Dermis blood vessel endothelial cell (primary cell): ENCODE measurements around the gene CEP85. TPM values are rescaled to one million over a fixed set of nuclear protein-coding genes. Genes with fewer than 3 reads are reported as not detected.
"Not testable (repeated sequence)": the region's sequence is repeated elsewhere in the genome, so short reads cannot be mapped to it uniquely, and the experiment has no call there.

Experiments used
- DNase-seq: peaks from one replicate; pipeline ENCODE4 v3.0.0; 2010
- total RNA-seq: library from RNA; depleted of rRNA; stranded (reverse); fragments of >200 nt; gene quantifications from 2 replicates; pipeline ENCODE4 v1.2.3, GENCODE V29; 2014

Gene CEP85
- total RNA-seq, 1 donor from 2014 or later = 10.2 TPM

DNA sequence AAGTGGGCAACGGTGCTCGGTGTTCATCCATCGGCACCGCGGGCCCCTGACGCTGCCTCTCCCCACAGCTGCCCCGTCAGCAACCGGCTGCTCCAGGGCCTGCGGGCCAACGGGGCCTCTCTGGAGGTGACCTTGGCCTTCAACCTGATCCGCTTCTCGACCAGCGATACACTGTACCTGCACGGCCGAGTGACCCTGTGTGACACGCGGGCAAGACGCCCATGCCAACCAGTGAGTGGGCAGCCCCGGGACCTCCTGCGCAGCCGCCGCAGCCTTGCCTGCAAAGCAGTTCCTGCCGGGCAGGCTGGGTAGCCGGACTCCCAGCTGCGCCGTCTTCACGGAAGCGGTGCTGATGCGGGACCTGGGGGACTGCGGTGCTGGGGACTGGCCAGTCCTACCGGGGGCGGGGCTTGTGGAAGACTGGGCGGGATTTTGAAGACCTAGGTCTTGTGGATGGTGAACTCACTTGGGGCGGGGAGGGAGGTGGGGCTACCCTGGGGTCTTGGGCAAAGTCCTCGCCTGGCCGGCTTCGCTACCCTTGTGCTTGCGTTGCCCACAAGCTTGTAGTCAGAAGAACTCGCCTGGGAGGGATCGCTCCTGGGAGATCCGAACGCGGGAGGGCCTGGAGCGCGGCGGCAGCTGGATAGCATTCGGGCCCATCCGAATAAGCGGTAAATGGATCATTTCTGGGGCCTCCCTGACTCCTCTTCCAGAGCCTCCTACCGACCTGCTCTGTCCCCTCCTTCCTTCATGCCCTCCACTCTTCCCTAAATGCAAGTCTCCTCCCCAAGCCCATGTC lies 8.8 kb upstream of the CEP85 start:
- DNase-seq = peak; percentile 57

DNA sequence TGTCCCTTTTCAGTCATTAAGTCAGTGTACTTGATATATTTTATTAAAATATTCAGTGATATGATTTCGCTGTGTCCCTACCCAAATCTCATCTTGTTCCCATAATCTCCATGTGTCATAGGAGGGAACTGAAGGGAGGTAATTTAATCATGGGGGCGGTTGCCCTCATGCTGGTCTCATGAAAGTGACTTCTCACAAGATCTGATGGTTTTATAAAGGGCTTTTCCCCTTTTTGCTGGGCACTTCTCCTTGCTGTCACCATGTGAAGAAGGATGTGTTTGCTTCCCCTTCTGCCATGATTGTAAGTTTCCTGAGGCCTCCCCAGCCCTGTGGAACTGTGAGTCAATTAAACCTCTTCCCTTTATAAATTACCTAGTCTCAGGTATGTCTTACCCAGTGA lies 3.3 kb upstream of the CEP85 start:
- DNase-seq = not testable (repeated sequence)

DNA sequence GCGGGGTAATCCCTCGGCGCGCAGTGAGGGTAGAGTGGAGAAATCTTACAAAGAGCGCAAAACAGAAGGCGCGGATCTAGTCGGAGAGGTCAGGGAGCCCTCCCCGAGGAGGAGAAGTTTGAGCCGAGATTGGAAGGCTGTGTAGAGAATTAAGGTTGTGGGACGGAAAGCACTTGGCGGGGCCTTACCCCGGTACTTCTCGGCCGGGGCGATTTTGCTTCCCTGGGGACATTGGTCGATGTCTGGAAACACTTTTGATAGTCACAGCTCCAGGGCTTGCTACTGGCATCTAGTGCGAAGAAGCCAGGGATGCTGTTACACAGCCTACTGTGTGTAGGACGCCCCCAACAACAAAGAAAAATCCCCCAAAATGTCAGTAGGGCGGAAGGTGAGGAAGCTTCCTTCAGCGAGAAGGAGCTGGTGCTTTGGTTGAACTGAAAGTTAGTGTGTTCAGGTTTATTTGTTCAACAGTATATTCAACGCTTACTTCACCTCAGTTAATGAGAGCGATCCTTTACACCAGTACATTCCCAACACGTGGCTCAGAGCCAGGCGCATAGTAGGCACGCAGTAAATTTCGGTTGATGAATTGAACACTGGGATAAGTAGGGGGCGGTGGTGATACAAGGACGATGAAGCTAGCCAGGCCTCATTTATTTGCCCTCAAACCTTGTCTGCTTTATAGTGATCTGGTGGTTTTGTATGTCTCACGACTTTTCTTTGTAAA lies 807 bp downstream of the CEP85 start:
- peak; percentile 38 for DNase-seq

DNA sequence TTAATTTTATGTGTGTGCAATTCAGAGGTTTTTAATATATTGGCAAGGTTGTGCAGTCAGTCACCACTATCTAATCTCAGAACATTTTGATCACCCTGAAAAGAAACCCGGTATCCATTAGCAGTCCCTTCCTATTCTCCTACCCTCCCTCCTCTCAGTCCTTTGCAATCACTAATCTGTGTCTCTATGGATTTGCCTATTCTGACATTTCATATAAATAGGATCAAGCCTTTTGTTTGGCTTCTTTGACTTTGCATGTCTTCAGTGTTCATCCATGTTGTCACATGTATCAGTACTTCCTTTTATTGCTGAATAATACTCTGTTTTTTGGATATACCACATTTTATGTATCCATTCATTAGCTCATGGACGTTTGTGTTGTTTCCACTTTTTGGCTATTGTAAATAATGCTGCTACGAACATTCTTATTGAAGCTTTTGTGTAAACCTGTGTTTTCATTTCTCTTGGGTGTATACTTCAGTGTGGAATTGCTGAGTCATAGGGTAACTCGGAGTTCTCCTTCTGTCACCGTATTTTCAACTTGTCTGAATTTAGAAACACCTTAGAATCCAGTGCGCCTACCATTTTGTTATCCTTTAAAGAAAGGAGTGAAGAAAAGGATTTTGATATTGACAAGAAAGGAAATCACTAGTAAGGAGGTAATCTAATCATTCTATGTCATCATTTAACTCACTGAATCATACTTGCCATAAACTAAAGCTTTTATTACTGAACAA lies 3.4 kb downstream of the CEP85 start:
- DNase-seq = peak; percentile 59

DNA sequence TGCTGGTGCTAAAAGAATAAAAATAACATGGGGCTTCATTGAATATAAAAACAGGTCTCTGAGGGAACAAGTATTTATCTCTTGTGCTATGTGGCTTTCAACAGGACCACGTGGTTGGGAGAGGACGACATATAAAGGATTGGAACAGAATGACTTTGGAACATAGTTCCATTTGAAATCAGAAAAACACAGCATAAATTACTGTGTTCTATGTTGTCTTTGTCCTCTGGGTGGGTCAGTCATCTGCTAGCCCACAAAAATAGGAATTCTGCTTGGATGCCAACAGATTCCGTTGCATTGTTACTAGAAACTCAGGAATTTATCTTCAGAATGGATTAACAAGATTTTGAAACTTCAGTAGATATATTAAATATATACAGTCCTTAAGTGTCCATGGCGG lies 5.9 kb downstream of the CEP85 start:
- DNase-seq = no peak

DNA sequence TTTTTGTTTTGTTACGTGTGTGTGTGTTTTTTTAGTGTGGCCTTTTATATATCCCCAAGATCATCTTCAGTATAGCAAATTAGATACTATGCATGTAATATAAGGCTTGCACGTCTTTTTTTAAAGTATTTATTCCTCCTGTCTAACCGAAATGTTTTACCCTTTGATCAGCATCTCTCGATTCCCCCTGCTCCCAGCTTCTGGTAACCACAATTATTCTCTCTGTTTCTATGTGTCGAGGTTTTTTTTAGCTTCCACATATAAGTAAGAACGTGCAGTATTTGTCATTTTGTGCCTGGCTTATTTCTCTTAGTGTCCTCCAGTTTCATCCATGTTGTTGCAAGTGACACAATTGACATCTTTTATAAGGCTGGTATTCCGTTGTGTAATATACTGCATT lies 18.7 kb downstream of the CEP85 start:
- no peak for DNase-seq

DNA sequence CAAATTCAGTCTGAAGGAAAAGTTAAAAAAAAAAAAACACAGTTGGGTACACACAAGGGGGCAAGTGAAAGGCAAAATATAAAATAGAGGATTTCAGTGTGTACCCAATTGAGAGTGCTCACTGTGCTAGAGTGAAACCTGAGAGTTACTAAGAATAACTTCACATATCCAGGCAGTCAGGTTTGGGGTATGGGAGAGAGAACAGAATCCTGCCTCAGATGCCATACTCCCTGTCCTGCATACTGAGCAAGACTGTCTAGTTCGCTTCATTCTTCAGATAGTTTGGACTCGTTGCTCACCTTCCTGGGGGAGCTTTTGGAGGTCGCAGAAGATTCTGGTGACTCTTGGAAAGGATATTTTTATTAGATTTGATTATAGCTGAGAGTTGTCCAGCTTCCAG lies 20.4 kb downstream of the CEP85 start:
- no peak for DNase-seq

DNA sequence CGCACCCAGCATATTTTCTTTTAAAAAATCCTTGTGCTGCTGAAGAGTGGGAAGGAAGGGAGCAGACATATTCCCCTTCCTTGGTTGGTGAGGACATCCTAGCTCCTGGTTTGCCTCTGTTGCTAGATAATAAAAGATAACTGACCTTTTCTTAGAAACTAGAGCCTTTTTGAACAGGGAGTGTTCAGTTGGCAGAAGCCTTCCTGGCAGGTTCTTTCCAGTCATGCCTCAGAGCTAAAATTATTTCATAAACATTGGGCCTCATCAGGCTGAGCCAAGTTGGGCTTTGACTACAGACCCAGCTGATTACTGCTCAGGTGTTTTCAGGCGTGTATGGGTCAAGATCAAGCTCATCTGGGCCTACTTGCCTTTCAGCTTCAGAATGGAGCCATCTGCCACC lies 23.2 kb downstream of the CEP85 start:
- no peak for DNase-seq

DNA sequence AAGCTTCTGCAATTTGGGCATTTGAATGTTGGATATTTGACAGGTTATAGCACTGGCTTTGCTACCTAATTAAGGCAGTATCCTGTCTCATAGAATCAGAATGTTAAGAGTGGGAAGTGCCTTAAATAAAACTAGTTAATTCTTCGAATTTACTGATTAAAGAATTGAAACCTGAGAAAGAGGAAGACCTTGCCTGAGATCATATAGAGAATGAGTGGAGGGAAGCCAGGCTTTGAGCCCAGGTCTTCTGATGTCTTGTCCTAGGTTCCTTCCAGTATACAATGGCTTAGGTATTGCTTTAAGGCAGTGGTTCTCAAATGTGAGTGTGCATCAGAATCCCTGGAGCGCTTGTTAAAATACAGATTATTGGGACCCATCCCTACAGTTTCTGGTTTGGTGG lies 25.0 kb downstream of the CEP85 start:
- no peak for DNase-seq

DNA sequence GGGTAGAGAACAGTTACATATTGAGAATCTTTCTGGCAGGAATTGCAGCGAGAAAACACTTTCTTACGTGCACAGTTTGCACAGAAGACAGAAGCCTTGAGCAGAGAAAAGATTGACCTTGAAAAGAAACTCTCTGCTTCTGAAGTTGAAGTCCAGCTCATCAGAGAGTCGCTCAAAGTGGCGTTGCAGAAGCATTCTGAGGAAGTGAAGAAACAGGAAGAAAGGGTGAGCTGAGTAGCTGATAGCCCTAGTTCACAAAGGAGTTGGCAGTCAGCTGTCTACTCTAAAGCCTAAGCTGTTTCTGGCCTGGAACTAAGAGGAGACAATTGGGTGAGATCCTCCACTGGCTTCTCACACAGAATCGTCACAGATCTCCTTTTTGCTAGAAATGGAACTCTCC lies 25.6 kb downstream of the CEP85 start:
- no peak for DNase-seq

DNA sequence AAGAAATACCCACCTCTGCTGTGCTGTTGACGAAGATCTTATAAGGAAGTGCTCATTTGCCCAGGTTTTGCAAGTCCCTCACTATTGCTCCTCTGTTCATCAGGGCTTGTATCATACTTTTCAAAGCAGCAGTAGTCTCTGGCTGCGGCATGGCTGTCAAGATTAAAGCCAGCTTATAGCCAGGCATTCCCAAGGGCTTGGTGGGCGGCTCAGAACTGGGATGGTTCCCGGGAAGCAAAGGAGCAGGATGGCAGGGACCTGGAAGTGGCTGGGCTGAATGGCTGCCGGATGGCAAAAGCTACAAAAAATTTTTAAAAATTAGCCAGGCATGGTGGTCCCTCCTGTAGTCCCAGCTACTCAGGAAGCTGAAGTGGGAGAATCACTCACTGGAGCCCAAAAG lies 29.2 kb downstream of the CEP85 start:
- no peak for DNase-seq

DNA sequence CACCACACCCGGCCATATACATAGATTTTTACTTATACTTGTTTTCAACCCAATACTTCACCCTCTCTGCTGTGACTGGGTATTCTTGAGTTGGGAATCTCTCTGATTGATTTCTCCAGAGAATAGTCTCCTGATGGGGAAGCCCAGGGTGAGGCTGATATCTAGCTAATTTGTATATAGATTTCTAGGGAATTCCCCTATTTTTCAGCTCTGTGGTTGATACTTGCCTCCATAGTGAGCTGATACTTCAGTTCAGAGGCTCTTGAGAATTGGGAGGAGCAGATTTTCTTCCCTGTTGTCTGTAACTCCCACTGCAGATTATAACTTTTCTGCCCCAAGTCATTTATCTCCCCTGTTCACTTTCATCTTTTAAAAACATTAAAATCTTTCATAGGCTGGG lies 31.4 kb downstream of the CEP85 start:
- no peak for DNase-seq

DNA sequence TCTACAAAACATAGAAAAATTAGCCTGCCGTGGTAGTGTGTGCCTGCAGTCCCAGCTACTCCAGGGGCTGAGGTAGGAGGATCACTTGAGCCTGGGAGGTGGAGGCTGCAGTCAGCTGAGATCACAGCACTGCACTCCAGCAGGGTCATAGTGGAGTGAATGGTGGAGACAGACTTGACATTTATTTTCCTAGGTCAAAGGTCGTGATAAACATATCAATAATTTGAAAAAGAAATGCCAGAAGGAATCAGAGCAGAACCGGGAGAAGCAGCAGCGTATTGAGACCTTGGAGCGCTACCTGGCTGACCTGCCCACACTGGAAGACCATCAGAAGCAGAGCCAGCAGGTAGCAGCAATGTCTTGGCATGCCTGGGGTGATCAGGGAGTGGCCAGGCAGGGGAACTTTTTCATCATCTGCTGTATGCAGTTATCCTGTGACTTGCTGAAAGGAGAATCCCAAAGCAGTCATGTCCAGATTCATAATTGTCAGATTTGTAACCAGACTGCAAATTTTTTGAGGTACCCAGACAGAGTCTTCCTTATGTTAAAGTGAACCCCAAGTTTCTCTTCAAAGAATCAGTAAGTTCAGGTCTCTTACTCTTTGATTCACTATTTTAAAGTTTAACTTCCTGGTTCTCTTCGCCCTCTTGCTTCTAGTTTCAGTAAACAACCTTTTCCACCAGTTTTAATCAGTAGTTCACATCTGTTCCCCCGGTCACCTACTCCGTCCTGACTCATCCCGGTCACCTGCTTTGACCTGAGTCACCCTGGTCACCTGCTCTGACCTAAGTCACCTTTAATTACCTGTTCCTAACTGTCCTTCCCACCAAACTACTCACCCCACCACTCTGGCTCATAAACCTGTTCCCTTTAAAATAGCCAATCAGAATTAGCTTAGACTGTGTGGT lies 34.5 kb downstream of the CEP85 start:
- DNase-seq = no peak

DNA sequence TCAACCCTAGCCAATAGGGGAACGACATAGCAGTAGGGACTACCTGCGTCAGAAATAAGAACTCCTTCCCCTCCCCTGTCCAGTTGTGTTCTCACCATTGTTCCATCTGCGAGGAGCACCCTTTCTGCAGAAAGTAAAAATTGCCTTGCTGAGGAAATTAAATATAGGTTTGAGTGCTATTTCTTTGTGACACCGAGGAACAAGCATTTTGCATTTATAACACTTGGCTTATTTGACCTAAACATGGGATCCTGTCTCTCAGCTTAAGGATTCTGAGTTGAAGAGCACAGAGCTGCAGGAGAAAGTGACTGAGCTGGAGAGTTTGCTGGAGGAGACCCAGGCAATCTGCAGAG lies 35.2 kb downstream of the CEP85 start:
- DNase-seq = no peak

DNA sequence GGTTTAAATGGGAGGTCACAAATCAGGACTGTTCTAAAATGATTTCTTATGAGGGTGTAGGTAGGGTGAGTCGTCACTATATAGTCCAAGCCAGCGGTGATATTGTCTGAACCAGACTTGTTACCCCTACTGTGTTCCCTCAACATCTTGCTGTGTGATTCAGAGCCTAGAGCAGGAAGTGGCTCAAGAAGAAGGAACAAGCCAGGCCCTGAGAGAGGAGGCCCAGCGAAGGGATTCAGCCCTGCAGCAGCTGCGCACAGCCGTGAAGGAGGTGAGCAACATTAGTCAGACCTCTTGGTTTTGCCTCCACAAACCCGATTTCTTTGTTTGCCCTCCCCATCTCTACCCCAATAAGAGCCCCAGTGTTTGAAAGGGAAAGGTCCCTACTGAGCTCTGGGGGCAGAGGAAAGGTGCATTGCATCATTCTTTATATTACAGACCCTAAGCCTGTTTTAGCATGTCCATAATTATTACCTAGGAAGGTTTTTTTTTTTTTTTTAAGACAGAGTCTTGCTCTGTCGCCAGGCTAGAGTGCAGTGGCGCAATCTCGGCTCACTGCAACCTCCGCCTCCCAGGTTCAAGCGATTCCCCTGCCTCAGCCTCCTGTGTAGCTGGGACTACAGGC lies 40.9 kb downstream of the CEP85 start:
- DNase-seq = no peak

DNA sequence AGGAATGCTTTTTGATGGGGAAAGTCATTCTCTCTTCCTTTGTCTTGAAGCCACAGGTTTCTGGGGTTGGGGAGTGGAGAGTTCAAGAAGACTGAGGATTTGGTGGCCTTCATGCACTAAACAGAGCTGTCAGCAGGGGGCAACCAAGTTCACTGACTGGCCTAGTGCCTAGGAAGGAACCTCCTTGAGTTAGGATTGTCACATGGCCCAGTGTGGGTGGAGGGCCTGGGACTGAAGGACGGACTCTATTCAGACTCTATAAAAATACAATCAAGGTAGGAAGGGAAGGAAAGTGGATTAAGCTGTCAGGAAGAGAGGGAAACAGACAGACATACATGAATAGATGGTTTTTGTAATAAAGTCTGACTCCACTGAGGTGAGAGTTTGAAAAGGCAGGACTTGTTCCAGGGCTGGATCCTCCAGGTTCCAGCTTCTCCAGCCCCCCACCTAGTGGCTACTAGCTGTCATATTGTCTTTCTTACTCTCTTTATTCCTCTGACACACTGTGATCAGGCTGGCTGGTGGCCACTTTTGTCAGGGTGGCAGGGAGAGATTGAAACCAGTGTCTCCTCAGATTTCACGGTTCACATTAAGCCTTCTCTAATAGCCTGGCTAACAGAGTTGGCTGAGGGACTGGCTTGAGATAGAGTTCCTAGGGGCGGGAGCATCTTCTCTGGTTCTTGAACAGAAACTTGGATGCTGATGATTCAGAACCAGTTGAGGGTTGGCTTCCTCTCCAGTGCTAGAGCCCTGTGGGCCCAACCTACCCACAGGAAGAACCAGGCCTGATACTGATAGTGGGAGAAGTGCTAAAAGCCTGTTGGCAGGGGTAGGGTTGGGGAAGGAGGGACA lies 41.8 kb downstream of the CEP85 start:
- DNase-seq = peak; percentile 95

DNA sequence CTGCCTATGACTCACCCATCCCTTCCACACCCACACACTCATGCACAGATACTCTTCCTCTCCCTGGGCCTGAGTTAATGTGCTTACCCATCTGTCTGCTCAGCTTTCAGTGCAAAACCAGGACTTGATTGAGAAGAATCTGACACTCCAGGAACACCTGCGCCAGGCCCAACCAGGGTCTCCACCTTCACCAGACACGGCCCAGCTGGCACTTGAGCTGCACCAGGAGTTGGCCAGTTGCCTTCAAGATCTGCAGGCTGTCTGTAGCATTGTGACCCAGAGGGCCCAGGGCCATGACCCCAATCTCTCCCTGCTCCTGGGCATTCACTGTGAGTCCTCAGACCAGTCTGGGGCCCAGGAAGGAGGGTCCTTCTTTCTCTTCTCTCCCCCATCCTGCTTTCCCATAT lies 42.4 kb downstream of the CEP85 start:
- DNase-seq = no peak

DNA sequence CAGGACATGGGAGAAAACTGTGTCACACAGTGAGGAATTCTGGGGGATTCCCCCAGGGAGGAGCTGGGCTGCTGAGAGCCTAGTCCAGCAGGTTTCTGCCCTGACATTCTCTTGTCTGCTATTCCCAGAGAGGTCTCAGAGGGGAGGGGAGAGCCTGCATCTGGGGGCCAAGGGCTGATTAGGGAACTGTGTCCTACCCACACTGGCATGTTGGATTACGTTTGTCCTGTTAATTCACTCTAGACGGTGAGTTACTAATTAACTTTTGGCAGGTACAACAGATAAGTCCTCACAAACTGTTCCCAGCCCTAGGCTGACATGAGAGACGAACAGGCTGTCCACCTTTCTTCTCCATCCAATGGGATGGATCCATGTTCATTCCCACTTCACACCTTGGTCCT lies 43.3 kb downstream of the CEP85 start:
- no peak for DNase-seq

DNA sequence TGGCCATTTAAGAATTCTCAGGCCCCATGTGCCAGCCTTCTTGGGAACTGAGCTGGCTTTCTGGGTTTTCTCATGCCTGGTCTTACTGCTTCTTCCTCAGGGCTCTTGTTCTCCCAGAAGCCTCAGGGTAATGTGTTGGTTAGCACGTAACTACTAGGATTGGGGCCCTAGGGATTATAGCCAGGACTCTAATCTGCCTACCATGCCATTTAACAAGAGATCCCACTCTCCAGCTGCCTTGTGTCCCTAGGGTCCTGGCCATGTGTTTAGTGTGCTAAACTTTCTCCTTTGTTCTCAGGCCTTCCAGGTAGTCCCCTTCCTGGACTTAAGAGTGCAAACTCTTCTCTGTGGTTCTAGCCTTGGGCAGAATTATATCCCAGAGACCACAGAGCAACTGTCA lies 43.7 kb downstream of the CEP85 start:
- no peak for DNase-seq

DNA sequence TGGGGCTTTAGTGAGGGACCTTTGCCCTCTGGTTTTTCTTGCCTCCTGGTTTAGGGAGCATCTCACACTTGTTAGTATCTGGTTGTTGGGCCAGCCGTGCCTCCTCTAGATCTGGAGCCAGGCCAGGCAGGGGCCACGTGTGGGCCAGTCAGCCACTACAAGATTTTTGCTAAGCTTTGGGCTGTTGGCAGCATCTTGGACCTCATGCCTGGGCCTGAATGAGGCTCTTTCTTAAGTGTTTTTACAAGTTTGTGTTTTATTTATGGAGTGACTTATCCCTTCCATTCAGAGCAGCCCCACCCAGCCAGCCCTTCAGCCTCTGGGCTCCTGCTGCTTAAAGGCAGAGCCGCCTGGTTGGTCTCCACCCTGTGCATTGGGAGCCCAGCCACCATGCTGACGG lies 44.3 kb downstream of the CEP85 start:
- DNase-seq = no peak
